H1 (cell line): ENCODE results near the gene CAPZB. TPM values are rescaled to one million over a fixed set of nuclear protein-coding genes. Genes with fewer than 3 reads are reported as not detected.

Experiments used
- CHD1 ChIP-seq: IDR thresholded peaks from 2 replicates; pipeline ENCODE4 v1.6.1; 2012; ENCODE audit warnings: low read depth, low read length, improper control_type of control experiment
- CHD7 ChIP-seq: fragments of 300-600 bp; sonication (generic); IDR thresholded peaks from 2 replicates; pipeline ENCODE4 v1.7.1; 2012; ENCODE audit warnings: low read length, moderate library complexity, mild to moderate bottlenecking, inconsistent platforms; ENCODE audit not compliant: insufficient replicate concordance
- CTBP2 ChIP-seq: IDR thresholded peaks from 2 replicates; pipeline ENCODE4 v1.7.0; 2011; ENCODE audit warnings: borderline replicate concordance, mild to moderate bottlenecking, moderate library complexity, mixed read lengths, low read length; ENCODE audit not compliant: insufficient read depth, insufficient read length
- NRF1 ChIP-seq: IDR thresholded peaks from 2 replicates; pipeline ENCODE4 v1.6.1; 2011; ENCODE audit warnings: mild to moderate bottlenecking, low read depth, low read length, improper control_type of control experiment
- POLR2A ChIP-seq, 2 experiments: IDR thresholded peaks; 1 replicate in 1 of 2; 2 replicates in 1 of 2; pipeline ENCODE4 v1.6.1; 2011; ENCODE audit warnings: low read depth in 2 of 2, low read length in 2 of 2, mild to moderate bottlenecking in 2 of 2; ENCODE audit errors: control extremely low read depth in 1 of 2
- SIN3A ChIP-seq, 2 experiments: IDR thresholded peaks in 1 of 2; conservative IDR thresholded peaks in 1 of 2; 2 replicates each; pipeline ENCODE4 v1.6.1; 2011 to 2012; ENCODE audit warnings: low read length in 2 of 2, improper control_type of control experiment in 1 of 2, low read depth in 1 of 2, mild to moderate bottlenecking in 1 of 2
- polyA plus RNA-seq, 7 experiments: library from polyadenylated mRNA; depleted of rRNA in 3 of 7; stranded (reverse) in 5 of 7; unstranded in 2 of 7; fragments of >200 nt in 5 of 7; fragments of 200-250 nt in 2 of 7; gene quantifications; 1 replicate in 5 of 7; 2 replicates in 1 of 7; 4 replicates in 1 of 7; pipeline versions ENCODE4 v1.2.1 to v1.2.3, GENCODE V29; 2011 to 2013; ENCODE audit warnings: missing spikeins in 2 of 7, mixed read lengths in 2 of 7
- total RNA-seq: library from RNA; stranded (reverse); fragmentation: NEBNext Ultra II Directional; extraction: Animal tissue kit (Norgen Biotek cat#: 25700); gene quantifications from 2 replicates; pipeline ENCODE4 v1.2.1, GENCODE V29; 2021

The CAPZB gene
- total and polyA plus RNA-seq, 2 of the 8 experiments (the other 6 are each of a cell fraction or from before 2014, with no cell fraction given), result 162 to 371 TPM

- TF ChIP-seq CHD7, result no peak
- TF ChIP-seq NRF1, result no peak
- no peak for TF ChIP-seq CTBP2
- TF ChIP-seq POLR2A (IDR thresholded peaks at IDR 0.05; ENCODE audit: control extremely low read depth in 1 of 2, low read depth in 2 of 2, low read length in 2 of 2), result no peak
- no peak for TF ChIP-seq CHD1
- TF ChIP-seq SIN3A (conservative IDR thresholded peaks at IDR 0.05 in 1 of 2, IDR thresholded peaks at IDR 0.05 in 1 of 2; ENCODE audit: low read depth in 1 of 2, low read length in 2 of 2), result no peak
- TF ChIP-seq, all 59 proteins: peak for 0
Measured at GRCh38 chr1:19360843-19361610, 124.3 kb downstream of the CAPZB start (continued).
